ENCODE results near the gene CPM. TPM values are rescaled to one million over a fixed set of nuclear protein-coding genes. Genes with fewer than 3 reads are reported as not detected.

Gene CPM
- total RNA-seq, 2 experiments from 2014 or later = 1.1 to 1.4 TPM

- DNase-seq = no peak
- ChIA-PET CTCF (no interaction called here), POLR2A (no interaction called here)
- no peaks in the 10 kb centered on the region for H3K9me3 Mint-ChIP-seq
- H3K27ac Mint-ChIP-seq = no peak overlapping the region
- H3K4me3 Mint-ChIP-seq = no peak overlapping the region
- H3K36me3 Mint-ChIP-seq (ENCODE audit: low read depth) = no peaks in the 10 kb centered on the region
- H3K4me1 Mint-ChIP-seq = peaks cover 2% of the 10 kb centered on the region
- peaks cover 10% of the 10 kb centered on the region for H3K27me3 Mint-ChIP-seq
These were observed 11.5 kb upstream of the CPM start for GRCh38 chr12:68944296-68945076.

GRCh38 chr12:68943848-68944247 is 10.9 kb upstream of the CPM start:
- Mint-ChIP-seq H3K9me3 (no peaks in the 10 kb centered on the region), H3K36me3 (ENCODE audit: low read depth) (no peaks in the 10 kb centered on the region), H3K27me3 (peaks cover 10% of the 10 kb centered on the region), H3K4me1 (peaks cover 2% of the 10 kb centered on the region), H3K4me3 (no peak overlapping the region), H3K27ac (no peak overlapping the region)
- DNase-seq = no peak
- POLR2A ChIA-PET = no interaction called here
- CTCF ChIA-PET = no interaction called here

- Mint-ChIP-seq H3K27ac (no peak overlapping the region), H3K36me3 (ENCODE audit: low read depth) (no peaks in the 10 kb centered on the region), H3K4me3 (no peak overlapping the region), H3K27me3 (peaks cover 19% of the 10 kb centered on the region), H3K9me3 (no peaks in the 10 kb centered on the region), H3K4me1 (peaks cover 2% of the 10 kb centered on the region)
- DNase-seq = no peak
- POLR2A ChIA-PET = interaction anchor here (1.4 kb wide), 1 partner anchor 8 kb away, joined by 3 read pairs; the partner anchor contains the start of gene CPM
- CTCF ChIA-PET = interaction anchor here (0.6 kb wide), 1 partner anchor 752 kb away, joined by 3 read pairs; no protein-coding TSS in a partner anchor
These were observed 7.8 kb upstream of the CPM start for GRCh38 chr12:68940731-68941130.

GRCh38 chr12:68939505-68939904 is 6.5 kb upstream of the CPM start:
- Mint-ChIP-seq H3K4me1 (peaks cover 2% of the 10 kb centered on the region), H3K9me3 (no peaks in the 10 kb centered on the region), H3K4me3 (no peak overlapping the region), H3K27ac (no peak overlapping the region), H3K36me3 (ENCODE audit: low read depth) (no peaks in the 10 kb centered on the region), H3K27me3 (peaks cover 25% of the 10 kb centered on the region)
- ChIA-PET POLR2A (no interaction called here), CTCF (no interaction called here)
- no peak for DNase-seq

GRCh38 chr12:68934392-68934791 is 1.4 kb upstream of the CPM start:
- H3K9me3 Mint-ChIP-seq = peaks cover 2% of the 10 kb centered on the region
- H3K4me1 Mint-ChIP-seq = peaks cover 14% of the 10 kb centered on the region
- H3K36me3 Mint-ChIP-seq (ENCODE audit: low read depth) = no peaks in the 10 kb centered on the region
- no peak overlapping the region for H3K4me3 Mint-ChIP-seq
- POLR2A ChIA-PET = no interaction called here
- H3K27ac Mint-ChIP-seq = no peak overlapping the region
- H3K27me3 Mint-ChIP-seq = peaks cover 29% of the 10 kb centered on the region
- CTCF ChIA-PET = no interaction called here
- DNase-seq = no peak

GRCh38 chr12:68932128-68932960 is 627 bp downstream of the CPM start:
- Mint-ChIP-seq H3K4me3 (peak overlapping the region; percentile 75), H3K4me1 (peaks cover 14% of the 10 kb centered on the region), H3K36me3 (ENCODE audit: low read depth) (peaks cover 4% of the 10 kb centered on the region), H3K27me3 (peaks cover 26% of the 10 kb centered on the region), H3K27ac (no peak overlapping the region), H3K9me3 (peaks cover 2% of the 10 kb centered on the region)
- ChIA-PET POLR2A (interaction anchor here (0.5 to 1.4 kb wide), 3 partner anchors 9 to 25 kb away, joined by 3 to 4 read pairs (median 3); no protein-coding TSS in a partner anchor), CTCF (no interaction called here)
- no peak for DNase-seq

GRCh38 chr12:68930178-68930577 is 2.8 kb downstream of the CPM start:
- Mint-ChIP-seq H3K27ac (no peak overlapping the region), H3K4me1 (peaks cover 14% of the 10 kb centered on the region), H3K27me3 (peaks cover 11% of the 10 kb centered on the region), H3K9me3 (peaks cover 2% of the 10 kb centered on the region), H3K36me3 (ENCODE audit: low read depth) (peaks cover 4% of the 10 kb centered on the region), H3K4me3 (no peak overlapping the region)
- CTCF ChIA-PET = no interaction called here
- DNase-seq = no peak
- POLR2A ChIA-PET = no interaction called here

GRCh38 chr12:68924546-68924945 is 8.4 kb downstream of the CPM start:
- Mint-ChIP-seq H3K27me3 (no peaks in the 10 kb centered on the region), H3K4me1 (peaks cover 14% of the 10 kb centered on the region), H3K9me3 (no peaks in the 10 kb centered on the region), H3K27ac (no peak overlapping the region), H3K4me3 (no peak overlapping the region), H3K36me3 (ENCODE audit: low read depth) (peaks cover 4% of the 10 kb centered on the region)
- no peak for DNase-seq
- CTCF ChIA-PET = interaction anchor here (1.6 kb wide), 1 partner anchor 95 kb away, joined by 3 read pairs; no protein-coding TSS in a partner anchor
- POLR2A ChIA-PET = no interaction called here

- no peak for DNase-seq
- H3K27ac Mint-ChIP-seq = no peak overlapping the region
- no peaks in the 10 kb centered on the region for H3K36me3 Mint-ChIP-seq (ENCODE audit: low read depth)
- no peak overlapping the region for H3K4me3 Mint-ChIP-seq
- ChIA-PET POLR2A (no interaction called here), CTCF (no interaction called here)
- peaks cover 18% of the 10 kb centered on the region for H3K4me1 Mint-ChIP-seq
- H3K9me3 Mint-ChIP-seq = no peaks in the 10 kb centered on the region
- no peaks in the 10 kb centered on the region for H3K27me3 Mint-ChIP-seq
These were observed 13.3 kb downstream of the CPM start for GRCh38 chr12:68919581-68920239.

GRCh38 chr12:68918960-68919359 is 14.0 kb downstream of the CPM start:
- H3K4me1 Mint-ChIP-seq = peaks cover 18% of the 10 kb centered on the region
- no peaks in the 10 kb centered on the region for H3K36me3 Mint-ChIP-seq (ENCODE audit: low read depth)
- POLR2A ChIA-PET = no interaction called here
- no peaks in the 10 kb centered on the region for H3K27me3 Mint-ChIP-seq
- H3K4me3 Mint-ChIP-seq = no peak overlapping the region
- DNase-seq = no peak
- H3K27ac Mint-ChIP-seq = no peak overlapping the region
- CTCF ChIA-PET = no interaction called here
- H3K9me3 Mint-ChIP-seq = no peaks in the 10 kb centered on the region

GRCh38 chr12:68915055-68915454 is 17.9 kb downstream of the CPM start:
- POLR2A ChIA-PET = no interaction called here
- H3K4me1 Mint-ChIP-seq = peaks cover 9% of the 10 kb centered on the region
- H3K36me3 Mint-ChIP-seq (ENCODE audit: low read depth) = no peaks in the 10 kb centered on the region
- H3K27me3 Mint-ChIP-seq = no peaks in the 10 kb centered on the region
- H3K27ac Mint-ChIP-seq = no peak overlapping the region
- H3K9me3 Mint-ChIP-seq = no peaks in the 10 kb centered on the region
- no peak for DNase-seq
- CTCF ChIA-PET = interaction anchor here (0.9 kb wide), 1 partner anchor 155 kb away, joined by 3 read pairs; no protein-coding TSS in a partner anchor
- no peak overlapping the region for H3K4me3 Mint-ChIP-seq

GRCh38 chr12:68913682-68914081 is 19.3 kb downstream of the CPM start:
- POLR2A ChIA-PET = no interaction called here
- Mint-ChIP-seq H3K4me3 (no peak overlapping the region), H3K9me3 (no peaks in the 10 kb centered on the region), H3K36me3 (ENCODE audit: low read depth) (no peaks in the 10 kb centered on the region), H3K4me1 (peaks cover 3% of the 10 kb centered on the region), H3K27me3 (no peaks in the 10 kb centered on the region), H3K27ac (no peak overlapping the region)
- CTCF ChIA-PET = no interaction called here
- DNase-seq = no peak

- Mint-ChIP-seq H3K27ac (no peak overlapping the region), H3K4me1 (peaks cover 3% of the 10 kb centered on the region), H3K4me3 (no peak overlapping the region), H3K27me3 (no peaks in the 10 kb centered on the region), H3K9me3 (no peaks in the 10 kb centered on the region), H3K36me3 (ENCODE audit: low read depth) (no peaks in the 10 kb centered on the region)
- POLR2A ChIA-PET = no interaction called here
- CTCF ChIA-PET = interaction anchor here (1.4 kb wide), 1 partner anchor 9 kb away, joined by 3 read pairs; no protein-coding TSS in a partner anchor
- DNase-seq = no peak
These were observed 20.1 kb downstream of the CPM start for GRCh38 chr12:68912916-68913315.

All from activated CD4-positive, alpha-beta memory T cell treated with anti-CD3 and anti-CD28 coated beads, Interleukin-2, amount 10 ng/mL, durations not matched to agents 7 days and 5 days (primary cell).